H1 (cell line): Measurements from ENCODE around the gene OLFM1. TPM values are rescaled to one million over a fixed set of nuclear protein-coding genes. Genes with fewer than 3 reads are reported as not detected.

Experiments used
- CREB1 ChIP-seq: IDR thresholded peaks from 2 replicates; pipeline ENCODE4 v1.6.1; 2012; ENCODE audit warnings: inconsistent platforms
- RFX5 ChIP-seq: IDR thresholded peaks from 2 replicates; pipeline ENCODE4 v1.6.1; 2011; ENCODE audit warnings: low read depth, low read length, improper control_type of control experiment, borderline replicate concordance
- SUZ12 ChIP-seq: fragments of 200-600 bp; sonication (generic); IDR thresholded peaks from 2 replicates; pipeline ENCODE4 v1.6.1; 2012; ENCODE audit warnings: mild to moderate bottlenecking, inconsistent platforms, low read length, moderate library complexity, mixed read lengths
- TBP ChIP-seq: IDR thresholded peaks from 2 replicates; pipeline ENCODE4 v1.6.1; 2011; ENCODE audit warnings: low read depth, low read length, improper control_type of control experiment
- ZNF274 ChIP-seq: IDR thresholded peaks from 2 replicates; pipeline ENCODE4 v1.7.0; 2012; ENCODE audit warnings: low read length, borderline replicate concordance; ENCODE audit errors: extremely low read depth
- polyA plus RNA-seq, 7 experiments: library from polyadenylated mRNA; depleted of rRNA in 3 of 7; stranded (reverse) in 5 of 7; unstranded in 2 of 7; fragments of >200 nt in 5 of 7; fragments of 200-250 nt in 2 of 7; gene quantifications; 1 replicate in 5 of 7; 2 replicates in 1 of 7; 4 replicates in 1 of 7; pipeline versions ENCODE4 v1.2.1 to v1.2.3, GENCODE V29; 2011 to 2013; ENCODE audit warnings: missing spikeins in 2 of 7, mixed read lengths in 2 of 7
- total RNA-seq: library from RNA; stranded (reverse); fragmentation: NEBNext Ultra II Directional; extraction: Animal tissue kit (Norgen Biotek cat#: 25700); gene quantifications from 2 replicates; pipeline ENCODE4 v1.2.1, GENCODE V29; 2021

The OLFM1 gene
- total and polyA plus RNA-seq, 2 of the 8 experiments (the other 6 are each of a cell fraction or from before 2014, with no cell fraction given) = 53.0 to 53.4 TPM

DNA sequence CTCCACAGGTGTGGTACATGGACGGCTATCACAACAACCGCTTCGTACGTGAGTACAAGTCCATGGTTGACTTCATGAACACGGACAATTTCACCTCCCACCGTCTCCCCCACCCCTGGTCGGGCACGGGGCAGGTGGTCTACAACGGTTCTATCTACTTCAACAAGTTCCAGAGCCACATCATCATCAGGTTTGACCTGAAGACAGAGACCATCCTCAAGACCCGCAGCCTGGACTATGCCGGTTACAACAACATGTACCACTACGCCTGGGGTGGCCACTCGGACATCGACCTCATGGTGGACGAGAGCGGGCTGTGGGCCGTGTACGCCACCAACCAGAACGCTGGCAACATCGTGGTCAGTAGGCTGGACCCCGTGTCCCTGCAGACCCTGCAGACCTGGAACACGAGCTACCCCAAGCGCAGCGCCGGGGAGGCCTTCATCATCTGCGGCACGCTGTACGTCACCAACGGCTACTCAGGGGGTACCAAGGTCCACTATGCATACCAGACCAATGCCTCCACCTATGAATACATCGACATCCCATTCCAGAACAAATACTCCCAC, 32.1 kb downstream of the OLFM1 start (continued):
- TF ChIP-seq RFX5 (no peak), SUZ12 (no peak), TBP (no peak), ZNF274 (no peak), CREB1 (no peak)
- TF ChIP-seq, all 59 proteins: peak for 0
